Posterior cingulate gyrus (tissue), 11 donors: ENCODE results near the gene PSMA6.
"Not testable (repeated sequence)": the region's sequence is repeated elsewhere in the genome, so short reads cannot be mapped to it uniquely, and the experiment has no call there.

ENCODE experiments used
- DNase-seq, 10 donors: peaks; one replicate each; pipeline versions ENCODE4 v3.0.0 to v3.0.0-alpha.2; 2020 to 2021; ENCODE audit warnings: mixed read lengths in 3 of 10
- intact Hi-C: fragments of 100-400 bp; cut with DNase I; formaldehyde crosslinking; loops from one replicate; pipeline ENCODE4 v1.15.1; 2023

Gene PSMA6

GRCh38 chr14:35306114-35306513 is 13.9 kb downstream of the PSMA6 start:
- intact Hi-C loops: no loop called here
- no peak for DNase-seq

- intact Hi-C loops: no loop called here
- DNase-seq: no peak
Observed at GRCh38 chr14:35317820-35318219, 25.6 kb downstream of the PSMA6 start.

GRCh38 chr14:35319509-35319908 is 27.3 kb downstream of the PSMA6 start:
- intact Hi-C loops: no loop called here
- DNase-seq: no peak

GRCh38 chr14:35320472-35320871 is 28.3 kb downstream of the PSMA6 start:
- DNase-seq: no peak
- intact Hi-C loops: no loop called here

- no peak for DNase-seq
- intact Hi-C loops: no loop called here
Observed at GRCh38 chr14:35326375-35326774, 34.2 kb downstream of the PSMA6 start.

- intact Hi-C loops: no loop called here
- DNase-seq: peak in 1 of 10 donors; percentile 67
Observed at GRCh38 chr14:35331605-35332516, 39.7 kb downstream of the PSMA6 start.

GRCh38 chr14:35332517-35333263 is 40.5 kb downstream of the PSMA6 start:
- no peak for DNase-seq
- intact Hi-C loops: no loop called here

GRCh38 chr14:35333264-35333730 is 41.1 kb downstream of the PSMA6 start:
- DNase-seq: no peak
- intact Hi-C loops: no loop called here

GRCh38 chr14:35333797-35334743 is 41.9 kb downstream of the PSMA6 start:
- no peak for DNase-seq
- intact Hi-C loops: no loop called here

GRCh38 chr14:35335388-35336092 is 43.4 kb downstream of the PSMA6 start:
- DNase-seq: no peak
- intact Hi-C loops: no loop called here

GRCh38 chr14:35336171-35336493 is 44.0 kb downstream of the PSMA6 start:
- DNase-seq, intact Hi-C loops: not testable (repeated sequence)

- intact Hi-C loops: no loop called here
- peak in 5 of 10 donors; percentile 10 to 86 (median 29) for DNase-seq
Observed at GRCh38 chr14:35336494-35337268, 44.5 kb downstream of the PSMA6 start.

- no peak for DNase-seq
- intact Hi-C loops: no loop called here
Observed at GRCh38 chr14:35337269-35338255, 45.4 kb downstream of the PSMA6 start.

GRCh38 chr14:35338731-35339405 is 46.7 kb downstream of the PSMA6 start:
- intact Hi-C loops: no loop called here
- peak in 1 of 10 donors; percentile 79 for DNase-seq

- intact Hi-C loops: loop anchor here (10.0 kb wide), 1 partner anchor 45 kb away; the partner anchor contains the start of gene PSMA6
- DNase-seq: peak in 1 of 10 donors; percentile 80
Observed at GRCh38 chr14:35339761-35340406, 47.7 kb downstream of the PSMA6 start.

GRCh38 chr14:35340616-35341453 is 48.7 kb downstream of the PSMA6 start:
- intact Hi-C loops: loop anchor here (10.0 kb wide), 1 partner anchor 46 kb away; the partner anchor contains the start of gene PSMA6
- DNase-seq: peak in 1 of 10 donors; percentile 78
